ENCODE measurements around the gene PPARA. TPM values are rescaled to one million over a fixed set of nuclear protein-coding genes. Genes with fewer than 3 reads are reported as not detected.

The PPARA gene
- 10 to 100 TPM in 1 of 8 experiments, 1 to 10 TPM in 6, under 1 TPM in 1; 0.38 to 15.1 (median 4.5) TPM for total RNA-seq

DNA sequence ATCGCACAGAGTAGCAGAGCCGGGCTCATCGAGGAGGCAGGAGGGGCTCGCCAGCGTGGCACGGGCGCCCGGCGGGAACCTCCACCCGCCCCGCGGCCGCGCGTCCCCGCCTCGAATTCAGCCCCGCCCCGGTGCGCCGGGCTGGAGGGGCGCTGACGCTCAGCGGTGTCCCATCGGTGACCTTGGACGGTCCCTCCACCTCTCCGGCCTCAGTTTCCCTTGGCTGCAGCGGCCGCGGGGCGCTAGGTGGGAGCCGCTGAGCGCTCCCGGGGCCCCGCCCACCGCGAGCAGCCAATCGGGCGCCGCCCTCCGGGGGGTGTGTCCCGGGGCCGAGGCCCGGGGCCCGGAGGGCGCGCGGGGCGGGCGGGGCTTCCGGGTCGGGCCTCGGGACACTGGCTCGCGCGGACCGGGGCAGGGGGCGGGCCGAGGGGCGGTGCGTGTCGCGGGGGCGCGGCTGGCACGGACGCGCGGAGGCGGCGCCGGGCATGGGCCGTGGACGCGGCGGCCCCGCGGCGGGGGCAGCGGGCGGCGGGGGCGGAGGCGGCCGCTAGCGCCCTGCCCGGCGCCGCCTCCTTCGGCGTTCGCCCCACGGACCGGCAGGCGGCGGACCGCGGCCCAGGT lies at the start of gene PPARA:
PPARA (plus strand) TSS at position 493 of the 621 bp plus-strand sequence. CDS start 47,858 bp downstream, outside the sequence.
- Histone ChIP-seq H3K27ac (no peak within 1 kb of the TSS), H3K4me3 (peak within 1 kb of the TSS; percentile 44 to 77 (median 66)), H3K4me1 (replicated peaks in 1 of 2) (peaks cover 8 to 9% of the 10 kb centered on the region in 2 donors)
- in situ Hi-C loops (cut with MboI; ENCODE audit: low pct_unique_long_range_greater_than_20kb in 2 of 9, low sequenced_read_pairs in 9 of 9, unreplicated experiment in 9 of 9) = no loop called here
- WGBS, 10 experiments = 2% methylated on average over 8 of the region's 98 CpGs; no CpG with 5 or more reads in 9 of the 10 experiments
- ATAC-seq (replicated peaks in 6 of 8) = peak; percentile 78 to 85 (median 82)

GRCh38 chr22:46102159-46102558 lies 48.2 kb upstream of the PPARA start:
- 70 to 100% (median 90%) methylated on average over 2 to 3 of the region's 11 CpGs; no CpG with 5 or more reads in 6 of the 10 experiments for WGBS, 10 experiments
- Histone ChIP-seq H3K4me3 (no peak overlapping the region), H3K4me1 (replicated peaks in 1 of 2) (peaks cover 0 to 2% of the 10 kb centered on the region in 2 donors), H3K27ac (no peak overlapping the region)
- in situ Hi-C loops (cut with MboI; ENCODE audit: low pct_unique_long_range_greater_than_20kb in 2 of 9, low sequenced_read_pairs in 9 of 9, unreplicated experiment in 9 of 9) = loop anchor here in 5 of 9 experiments (10.0 to 25.0 kb wide), 4 partner anchors 90 to 460 kb away; partner anchors contain the start of gene CELSR1 (in 1 of the 5)
- ATAC-seq (replicated peaks in 6 of 8) = no peak

- H3K4me1 ChIP-seq (replicated peaks in 1 of 2) = peaks cover 0 to 4% of the 10 kb centered on the region in 2 donors
- ATAC-seq (replicated peaks in 6 of 8) = peak in 2 of 8 experiments; percentile 23 to 41
- in situ Hi-C loops (cut with MboI; ENCODE audit: low pct_unique_long_range_greater_than_20kb in 2 of 9, low sequenced_read_pairs in 9 of 9, unreplicated experiment in 9 of 9) = loop anchor here in 5 of 9 experiments (10.0 to 25.0 kb wide), 4 partner anchors 90 to 460 kb away; partner anchors contain the start of gene CELSR1 (in 1 of the 5)
- no peak overlapping the region for H3K27ac ChIP-seq
- H3K4me3 ChIP-seq = no peak overlapping the region
- 50 to 100% (median 100%) methylated on average over 1 to 3 of the region's 13 CpGs; no CpG with 5 or more reads in 7 of the 10 experiments for WGBS, 10 experiments
These were observed 47.6 kb upstream of the PPARA start for GRCh38 chr22:46102752-46103151.

DNA sequence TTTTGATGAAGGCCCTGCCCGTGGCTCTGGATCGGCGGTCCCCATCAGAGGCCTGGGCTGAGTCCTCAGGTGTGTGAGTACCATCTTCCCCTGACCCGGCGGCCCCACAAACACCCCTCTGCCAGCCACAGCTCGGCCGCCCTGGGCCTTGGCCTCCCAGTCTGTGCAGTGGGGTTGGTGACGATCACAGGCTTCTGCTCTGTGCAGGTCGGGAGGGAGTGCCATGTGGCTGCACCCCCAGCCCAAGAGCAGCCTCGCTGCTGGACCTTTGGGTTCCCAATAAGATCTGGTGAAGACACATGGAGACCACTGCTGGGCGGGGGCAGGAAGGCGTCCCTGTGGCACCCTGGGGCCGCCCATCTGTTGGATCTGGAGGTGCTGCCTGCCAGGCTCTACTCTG lies 47.1 kb upstream of the PPARA start:
- H3K27ac ChIP-seq = no peak overlapping the region
- H3K4me1 ChIP-seq (replicated peaks in 1 of 2) = peaks cover 0 to 4% of the 10 kb centered on the region in 2 donors
- no peak for ATAC-seq (replicated peaks in 6 of 8)
- in situ Hi-C loops (cut with MboI; ENCODE audit: low pct_unique_long_range_greater_than_20kb in 2 of 9, low sequenced_read_pairs in 9 of 9, unreplicated experiment in 9 of 9) = loop anchor here in 5 of 9 experiments (10.0 to 25.0 kb wide), 4 partner anchors 91 to 459 kb away; partner anchors contain the start of gene CELSR1 (in 1 of the 5)
- H3K4me3 ChIP-seq = no peak overlapping the region
- WGBS, 10 experiments = 80% methylated on average over 1 of the region's 13 CpGs; no CpG with 5 or more reads in 9 of the 10 experiments

- Histone ChIP-seq H3K4me3 (no peak overlapping the region), H3K4me1 (replicated peaks in 1 of 2) (peaks cover 0 to 4% of the 10 kb centered on the region in 2 donors), H3K27ac (no peak overlapping the region)
- in situ Hi-C loops (cut with MboI; ENCODE audit: low pct_unique_long_range_greater_than_20kb in 2 of 9, low sequenced_read_pairs in 9 of 9, unreplicated experiment in 9 of 9) = loop anchor here in 5 of 9 experiments (10.0 to 25.0 kb wide), 4 partner anchors 91 to 459 kb away; partner anchors contain the start of gene CELSR1 (in 1 of the 5)
- WGBS, 10 experiments = 100% methylated on average over 1 of the region's 19 CpGs; no CpG with 5 or more reads in 9 of the 10 experiments
- no peak for ATAC-seq (replicated peaks in 6 of 8)
These were observed 46.7 kb upstream of the PPARA start for GRCh38 chr22:46103664-46104063.

DNA sequence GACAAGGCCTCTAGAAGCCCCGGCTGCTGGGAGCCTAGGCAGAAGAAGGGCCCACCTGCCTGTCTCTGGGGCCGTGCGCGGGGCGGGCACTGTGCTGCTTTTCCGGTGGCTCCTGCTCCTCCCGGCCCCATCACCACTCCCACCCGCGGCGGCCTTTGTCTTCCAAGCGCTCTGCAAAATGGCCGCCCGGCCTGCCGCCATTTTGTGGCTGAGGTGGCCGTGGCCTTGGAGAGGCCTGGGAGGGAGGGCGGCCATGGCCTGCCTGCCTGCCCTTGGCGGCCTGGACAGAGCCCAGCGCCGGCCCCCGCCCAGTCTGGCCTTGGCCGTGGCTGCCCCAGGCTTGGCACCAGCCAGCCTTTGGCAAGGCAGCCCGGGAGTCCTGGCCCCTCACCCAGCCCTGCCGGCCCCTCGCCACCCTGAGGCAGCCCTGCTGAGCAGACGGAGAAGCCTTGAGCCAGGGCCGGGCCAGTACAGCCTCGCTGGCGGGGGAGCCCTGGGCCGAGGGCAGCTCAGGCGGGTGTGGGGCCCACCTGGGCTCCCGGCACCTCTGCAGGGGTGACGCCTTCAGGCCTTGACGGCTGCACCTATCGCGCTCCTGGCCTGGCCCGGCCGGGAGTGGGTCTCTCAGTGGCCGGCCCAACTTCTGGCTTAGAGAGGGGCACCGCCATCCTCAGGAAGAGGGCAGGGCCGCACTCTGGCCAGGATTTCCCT lies 46.0 kb upstream of the PPARA start:
- no peak overlapping the region for H3K4me3 ChIP-seq
- peak in 1 of 8 experiments; percentile 3 for ATAC-seq (replicated peaks in 6 of 8)
- 100% methylated on average over 1 of the region's 40 CpGs; no CpG with 5 or more reads in 8 of the 10 experiments for WGBS, 10 experiments
- in situ Hi-C loops (cut with MboI; ENCODE audit: low pct_unique_long_range_greater_than_20kb in 2 of 9, low sequenced_read_pairs in 9 of 9, unreplicated experiment in 9 of 9) = loop anchor here in 5 of 9 experiments (10.0 to 25.0 kb wide), 4 partner anchors 92 to 458 kb away; partner anchors contain the start of gene CELSR1 (in 1 of the 5)
- peaks cover 0 to 4% of the 10 kb centered on the region in 2 donors for H3K4me1 ChIP-seq (replicated peaks in 1 of 2)
- no peak overlapping the region for H3K27ac ChIP-seq

DNA sequence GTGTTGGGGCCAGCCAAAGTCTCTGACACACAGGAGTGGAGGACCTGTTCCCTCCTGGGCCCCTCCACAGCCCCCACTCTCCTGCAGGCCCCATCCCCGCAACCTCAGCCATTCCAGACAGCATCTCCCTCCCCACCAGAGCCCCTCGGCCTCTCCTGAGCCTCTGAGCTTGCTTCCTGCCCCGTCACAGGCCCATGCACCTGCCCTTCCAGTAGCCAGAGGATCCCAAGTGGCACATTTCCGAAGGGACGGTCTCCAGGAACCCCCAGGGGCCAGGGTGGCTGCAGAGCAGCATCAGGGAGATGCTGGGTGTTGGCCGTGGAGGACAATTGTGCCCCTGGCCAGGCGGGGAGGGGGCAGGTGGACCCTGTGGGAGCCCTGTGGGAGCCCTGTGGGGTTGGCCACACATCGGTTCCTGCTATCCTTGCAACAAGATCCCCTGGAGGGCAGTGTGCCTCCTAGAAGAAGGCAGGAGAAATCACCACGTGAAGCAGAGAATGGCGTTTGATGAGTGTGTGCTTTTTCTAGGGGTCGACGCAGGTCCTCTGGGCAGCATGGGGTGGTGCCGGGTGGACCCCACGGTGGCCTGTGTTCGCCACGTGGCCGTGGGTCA lies 45.3 kb upstream of the PPARA start:
- no peak overlapping the region for H3K4me3 ChIP-seq
- no peak overlapping the region for H3K27ac ChIP-seq
- WGBS, 10 experiments = 0 to 96% methylated on average over 2 to 5 of the region's 17 CpGs; no CpG with 5 or more reads in 8 of the 10 experiments
- in situ Hi-C loops (cut with MboI; ENCODE audit: low pct_unique_long_range_greater_than_20kb in 2 of 9, low sequenced_read_pairs in 9 of 9, unreplicated experiment in 9 of 9) = loop anchor here in 5 of 9 experiments (10.0 to 25.0 kb wide), 4 partner anchors 93 to 457 kb away; partner anchors contain the start of gene CELSR1 (in 1 of the 5)
- H3K4me1 ChIP-seq (replicated peaks in 1 of 2) = peaks cover 0 to 4% of the 10 kb centered on the region in 2 donors
- peak in 1 of 8 experiments; percentile 5 for ATAC-seq (replicated peaks in 6 of 8)

- Histone ChIP-seq H3K4me1 (replicated peaks in 1 of 2) (peaks cover 0 to 4% of the 10 kb centered on the region in 2 donors), H3K27ac (no peak overlapping the region), H3K4me3 (no peak overlapping the region)
- 0 to 94% (median 54%) methylated on average over 1 to 4 of the region's 25 CpGs; no CpG with 5 or more reads in 6 of the 10 experiments for WGBS, 10 experiments
- in situ Hi-C loops (cut with MboI; ENCODE audit: low pct_unique_long_range_greater_than_20kb in 2 of 9, low sequenced_read_pairs in 9 of 9, unreplicated experiment in 9 of 9) = loop anchor here in 5 of 9 experiments (10.0 to 25.0 kb wide), 4 partner anchors 93 to 457 kb away; partner anchors contain the start of gene CELSR1 (in 1 of the 5)
- peak in 4 of 8 experiments; percentile 2 to 32 (median 10) for ATAC-seq (replicated peaks in 6 of 8)
These were observed 44.6 kb upstream of the PPARA start for GRCh38 chr22:46105494-46106278.

GRCh38 chr22:46106279-46107022 lies 43.9 kb upstream of the PPARA start:
- 17 to 100% (median 51%) methylated on average over 1 to 11 of the region's 19 CpGs; no CpG with 5 or more reads in 4 of the 10 experiments for WGBS, 10 experiments
- no peak for ATAC-seq (replicated peaks in 6 of 8)
- no peak overlapping the region for H3K4me3 ChIP-seq
- H3K4me1 ChIP-seq (replicated peaks in 1 of 2) = peaks cover 0 to 4% of the 10 kb centered on the region in 2 donors
- in situ Hi-C loops (cut with MboI; ENCODE audit: low pct_unique_long_range_greater_than_20kb in 2 of 9, low sequenced_read_pairs in 9 of 9, unreplicated experiment in 9 of 9) = loop anchor here in 5 of 9 experiments (10.0 to 25.0 kb wide), 4 partner anchors 94 to 456 kb away; partner anchors contain the start of gene CELSR1 (in 1 of the 5)
- no peak overlapping the region for H3K27ac ChIP-seq

DNA sequence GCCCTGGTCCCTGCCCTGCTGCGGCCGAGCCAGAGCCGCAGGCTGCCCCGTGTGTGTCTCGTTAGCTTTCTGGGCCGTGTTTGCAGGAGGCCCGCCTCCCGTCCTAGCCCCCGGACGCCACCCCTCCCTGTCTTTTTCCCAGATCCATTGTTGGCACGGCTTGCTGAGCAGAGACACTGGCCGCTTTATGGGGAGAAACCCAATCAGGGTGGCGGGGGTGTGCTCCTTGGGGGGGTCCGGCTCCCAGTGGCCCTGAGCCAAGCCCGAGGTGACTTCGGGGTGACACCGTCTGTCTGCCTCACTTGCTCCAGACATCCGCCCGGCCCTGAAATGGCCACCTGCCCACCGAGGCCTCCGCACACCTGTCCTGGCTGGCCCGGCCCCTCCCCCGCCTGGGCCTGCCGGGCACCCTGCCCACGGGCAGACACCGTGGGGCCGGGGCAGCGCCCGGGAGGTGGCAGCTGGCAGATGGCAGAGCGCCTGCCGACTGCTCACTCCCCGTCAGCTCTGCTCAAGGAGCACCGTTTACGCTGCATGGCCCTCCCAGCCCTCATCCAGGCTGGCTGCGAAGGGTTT lies 43.1 kb upstream of the PPARA start:
- H3K4me1 ChIP-seq (replicated peaks in 1 of 2) = peaks cover 6 to 11% of the 10 kb centered on the region in 2 donors
- no peak overlapping the region for H3K4me3 ChIP-seq
- WGBS, 10 experiments = 51 to 100% (median 73%) methylated on average over 1 to 11 of the region's 35 CpGs; no CpG with 5 or more reads in 6 of the 10 experiments
- in situ Hi-C loops (cut with MboI; ENCODE audit: low pct_unique_long_range_greater_than_20kb in 2 of 9, low sequenced_read_pairs in 9 of 9, unreplicated experiment in 9 of 9) = loop anchor here in 5 of 9 experiments (10.0 to 25.0 kb wide), 4 partner anchors 95 to 455 kb away; partner anchors contain the start of gene CELSR1 (in 1 of the 5)
- H3K27ac ChIP-seq = no peak overlapping the region
- ATAC-seq (replicated peaks in 6 of 8) = no peak
